Thyroid gland (tissue), 4 donors: Measurements from ENCODE around the gene COL6A3.

Experiments used
- CTCF ChIP-seq, 6 experiments: fragments of 200-600 bp in 3 of 6; fragments of 450-650 bp in 3 of 6; sonication (generic) in 3 of 6; IDR thresholded peaks; one replicate each; pipeline ENCODE4 v1.5.1; 2016 to 2019; ENCODE audit warnings: antibody characterized with exemption in 6 of 6, mild to moderate bottlenecking in 2 of 6, inconsistent platforms in 1 of 6, moderate library complexity in 1 of 6
- POLR2A ChIP-seq, 2 donors: fragments of 450-650 bp; IDR thresholded peaks; one replicate each; pipeline ENCODE4 v1.6.1; 2017; ENCODE audit warnings: antibody characterized with exemption in 2 of 2, mild to moderate bottlenecking in 2 of 2, moderate library complexity in 1 of 2

- TF ChIP-seq CTCF (IDR thresholded peaks at IDR 0.05) = no peak
- TF ChIP-seq POLR2A (IDR thresholded peaks at IDR 0.05) = no peak
These were observed 36.6 kb upstream of the COL6A3 start for GRCh38 chr2:237450583-237450982.
